ENCODE results near the gene C1QA. TPM values are rescaled to one million over a fixed set of nuclear protein-coding genes. Genes with fewer than 3 reads are reported as not detected.

C1QA gene
- total RNA-seq, 1 donor from 2014 or later, result 50.6 TPM

- H3K4me1 ChIP-seq (ENCODE audit: control insufficient read depth in 3 of 3, insufficient read depth in 3 of 3, low read length in 3 of 3), result no peaks in the 10 kb centered on the region
- H3K9me3 ChIP-seq (ENCODE audit: control insufficient read depth in 3 of 3, low read length in 3 of 3), result no peaks in the 10 kb centered on the region
- H3K27me3 ChIP-seq (ENCODE audit: control insufficient read depth in 3 of 3, insufficient read depth in 3 of 3, low read length in 3 of 3), result peaks cover 50 to 79% (median 63%) of the 10 kb centered on the region in 3 donors
- H3K9ac ChIP-seq (ENCODE audit: low read depth in 1 of 3, low read length in 3 of 3), result no peak overlapping the region
- H3K36me3 ChIP-seq (ENCODE audit: control insufficient read depth in 3 of 3, insufficient read depth in 3 of 3, low read length in 3 of 3), result no peaks in the 10 kb centered on the region
- no peak overlapping the region for H3K27ac ChIP-seq (ENCODE audit: low read depth, low read length)
- H3K4me3 ChIP-seq (ENCODE audit: low read length in 3 of 3), result no peak overlapping the region
These were observed 24.9 kb upstream of the C1QA start for GRCh38 chr1:22611530-22611947.

- Histone ChIP-seq H3K4me1 (ENCODE audit: control insufficient read depth in 3 of 3, insufficient read depth in 3 of 3, low read length in 3 of 3) (no peaks in the 10 kb centered on the region), H3K9ac (ENCODE audit: low read depth in 1 of 3, low read length in 3 of 3) (no peak overlapping the region), H3K27ac (ENCODE audit: low read depth, low read length) (no peak overlapping the region), H3K4me3 (ENCODE audit: low read length in 3 of 3) (no peak overlapping the region), H3K27me3 (ENCODE audit: control insufficient read depth in 3 of 3, insufficient read depth in 3 of 3, low read length in 3 of 3) (peaks cover 59 to 82% (median 74%) of the 10 kb centered on the region in 3 donors), H3K36me3 (ENCODE audit: control insufficient read depth in 3 of 3, insufficient read depth in 3 of 3, low read length in 3 of 3) (no peaks in the 10 kb centered on the region), H3K9me3 (ENCODE audit: control insufficient read depth in 3 of 3, low read length in 3 of 3) (no peaks in the 10 kb centered on the region)
These were observed 23.5 kb upstream of the C1QA start for GRCh38 chr1:22612671-22613571.

GRCh38 chr1:22613572-22613918 is 22.9 kb upstream of the C1QA start:
- Histone ChIP-seq H3K27me3 (ENCODE audit: control insufficient read depth in 3 of 3, insufficient read depth in 3 of 3, low read length in 3 of 3) (peaks cover 63 to 82% (median 74%) of the 10 kb centered on the region in 3 donors), H3K27ac (ENCODE audit: low read depth, low read length) (no peak overlapping the region), H3K36me3 (ENCODE audit: control insufficient read depth in 3 of 3, insufficient read depth in 3 of 3, low read length in 3 of 3) (no peaks in the 10 kb centered on the region), H3K4me1 (ENCODE audit: control insufficient read depth in 3 of 3, insufficient read depth in 3 of 3, low read length in 3 of 3) (no peaks in the 10 kb centered on the region), H3K9me3 (ENCODE audit: control insufficient read depth in 3 of 3, low read length in 3 of 3) (no peaks in the 10 kb centered on the region), H3K9ac (ENCODE audit: low read depth in 1 of 3, low read length in 3 of 3) (no peak overlapping the region), H3K4me3 (ENCODE audit: low read length in 3 of 3) (no peak overlapping the region)

GRCh38 chr1:22613951-22614350 is 22.5 kb upstream of the C1QA start:
- H3K27me3 ChIP-seq (ENCODE audit: control insufficient read depth in 3 of 3, insufficient read depth in 3 of 3, low read length in 3 of 3), result peaks cover 65 to 84% (median 73%) of the 10 kb centered on the region in 3 donors
- no peaks in the 10 kb centered on the region for H3K4me1 ChIP-seq (ENCODE audit: control insufficient read depth in 3 of 3, insufficient read depth in 3 of 3, low read length in 3 of 3)
- no peaks in the 10 kb centered on the region for H3K9me3 ChIP-seq (ENCODE audit: control insufficient read depth in 3 of 3, low read length in 3 of 3)
- H3K4me3 ChIP-seq (ENCODE audit: low read length in 3 of 3), result no peak overlapping the region
- H3K27ac ChIP-seq (ENCODE audit: low read depth, low read length), result no peak overlapping the region
- H3K36me3 ChIP-seq (ENCODE audit: control insufficient read depth in 3 of 3, insufficient read depth in 3 of 3, low read length in 3 of 3), result no peaks in the 10 kb centered on the region
- H3K9ac ChIP-seq (ENCODE audit: low read depth in 1 of 3, low read length in 3 of 3), result no peak overlapping the region

GRCh38 chr1:22615886-22616285 is 20.5 kb upstream of the C1QA start:
- H3K9ac ChIP-seq (ENCODE audit: low read depth in 1 of 3, low read length in 3 of 3), result no peak overlapping the region
- H3K27ac ChIP-seq (ENCODE audit: low read depth, low read length), result no peak overlapping the region
- no peaks in the 10 kb centered on the region for H3K4me1 ChIP-seq (ENCODE audit: control insufficient read depth in 3 of 3, insufficient read depth in 3 of 3, low read length in 3 of 3)
- no peak overlapping the region for H3K4me3 ChIP-seq (ENCODE audit: low read length in 3 of 3)
- H3K27me3 ChIP-seq (ENCODE audit: control insufficient read depth in 3 of 3, insufficient read depth in 3 of 3, low read length in 3 of 3), result peaks cover 67 to 81% (median 78%) of the 10 kb centered on the region in 3 donors
- H3K9me3 ChIP-seq (ENCODE audit: control insufficient read depth in 3 of 3, low read length in 3 of 3), result no peaks in the 10 kb centered on the region
- no peaks in the 10 kb centered on the region for H3K36me3 ChIP-seq (ENCODE audit: control insufficient read depth in 3 of 3, insufficient read depth in 3 of 3, low read length in 3 of 3)

- Histone ChIP-seq H3K4me1 (ENCODE audit: control insufficient read depth in 3 of 3, insufficient read depth in 3 of 3, low read length in 3 of 3) (no peaks in the 10 kb centered on the region), H3K36me3 (ENCODE audit: control insufficient read depth in 3 of 3, insufficient read depth in 3 of 3, low read length in 3 of 3) (no peaks in the 10 kb centered on the region), H3K27me3 (ENCODE audit: control insufficient read depth in 3 of 3, insufficient read depth in 3 of 3, low read length in 3 of 3) (peaks cover 73 to 80% (median 76%) of the 10 kb centered on the region in 3 donors), H3K9me3 (ENCODE audit: control insufficient read depth in 3 of 3, low read length in 3 of 3) (no peaks in the 10 kb centered on the region), H3K4me3 (ENCODE audit: low read length in 3 of 3) (no peak overlapping the region), H3K9ac (ENCODE audit: low read depth in 1 of 3, low read length in 3 of 3) (no peak overlapping the region), H3K27ac (ENCODE audit: low read depth, low read length) (no peak overlapping the region)
These were observed 19.9 kb upstream of the C1QA start for GRCh38 chr1:22616571-22616970.

- Histone ChIP-seq H3K9ac (ENCODE audit: low read depth in 1 of 3, low read length in 3 of 3) (no peak overlapping the region), H3K4me3 (ENCODE audit: low read length in 3 of 3) (no peak overlapping the region), H3K36me3 (ENCODE audit: control insufficient read depth in 3 of 3, insufficient read depth in 3 of 3, low read length in 3 of 3) (no peaks in the 10 kb centered on the region), H3K27me3 (ENCODE audit: control insufficient read depth in 3 of 3, insufficient read depth in 3 of 3, low read length in 3 of 3) (peaks cover 77 to 82% (median 78%) of the 10 kb centered on the region in 3 donors), H3K4me1 (ENCODE audit: control insufficient read depth in 3 of 3, insufficient read depth in 3 of 3, low read length in 3 of 3) (no peaks in the 10 kb centered on the region), H3K27ac (ENCODE audit: low read depth, low read length) (no peak overlapping the region), H3K9me3 (ENCODE audit: control insufficient read depth in 3 of 3, low read length in 3 of 3) (no peaks in the 10 kb centered on the region)
These were observed 18.4 kb upstream of the C1QA start for GRCh38 chr1:22618056-22618455.

- Histone ChIP-seq H3K36me3 (ENCODE audit: control insufficient read depth in 3 of 3, insufficient read depth in 3 of 3, low read length in 3 of 3) (no peaks in the 10 kb centered on the region), H3K27me3 (ENCODE audit: control insufficient read depth in 3 of 3, insufficient read depth in 3 of 3, low read length in 3 of 3) (peaks cover 75 to 77% (median 75%) of the 10 kb centered on the region in 3 donors), H3K27ac (ENCODE audit: low read depth, low read length) (no peak overlapping the region), H3K9me3 (ENCODE audit: control insufficient read depth in 3 of 3, low read length in 3 of 3) (no peaks in the 10 kb centered on the region), H3K4me1 (ENCODE audit: control insufficient read depth in 3 of 3, insufficient read depth in 3 of 3, low read length in 3 of 3) (no peaks in the 10 kb centered on the region), H3K9ac (ENCODE audit: low read depth in 1 of 3, low read length in 3 of 3) (no peak overlapping the region), H3K4me3 (ENCODE audit: low read length in 3 of 3) (no peak overlapping the region)
These were observed 17.2 kb upstream of the C1QA start for GRCh38 chr1:22619252-22619651.

GRCh38 chr1:22619798-22620197 is 16.6 kb upstream of the C1QA start:
- Histone ChIP-seq H3K9ac (ENCODE audit: low read depth in 1 of 3, low read length in 3 of 3) (no peak overlapping the region), H3K27me3 (ENCODE audit: control insufficient read depth in 3 of 3, insufficient read depth in 3 of 3, low read length in 3 of 3) (peaks cover 71 to 77% (median 74%) of the 10 kb centered on the region in 3 donors), H3K27ac (ENCODE audit: low read depth, low read length) (no peak overlapping the region), H3K4me3 (ENCODE audit: low read length in 3 of 3) (no peak overlapping the region), H3K4me1 (ENCODE audit: control insufficient read depth in 3 of 3, insufficient read depth in 3 of 3, low read length in 3 of 3) (no peaks in the 10 kb centered on the region), H3K36me3 (ENCODE audit: control insufficient read depth in 3 of 3, insufficient read depth in 3 of 3, low read length in 3 of 3) (no peaks in the 10 kb centered on the region), H3K9me3 (ENCODE audit: control insufficient read depth in 3 of 3, low read length in 3 of 3) (no peaks in the 10 kb centered on the region)

GRCh38 chr1:22621761-22622160 is 14.7 kb upstream of the C1QA start:
- no peak overlapping the region for H3K4me3 ChIP-seq (ENCODE audit: low read length in 3 of 3)
- no peaks in the 10 kb centered on the region for H3K9me3 ChIP-seq (ENCODE audit: control insufficient read depth in 3 of 3, low read length in 3 of 3)
- no peaks in the 10 kb centered on the region for H3K36me3 ChIP-seq (ENCODE audit: control insufficient read depth in 3 of 3, insufficient read depth in 3 of 3, low read length in 3 of 3)
- peaks cover 74 to 79% (median 78%) of the 10 kb centered on the region in 3 donors for H3K27me3 ChIP-seq (ENCODE audit: control insufficient read depth in 3 of 3, insufficient read depth in 3 of 3, low read length in 3 of 3)
- no peaks in the 10 kb centered on the region for H3K4me1 ChIP-seq (ENCODE audit: control insufficient read depth in 3 of 3, insufficient read depth in 3 of 3, low read length in 3 of 3)
- no peak overlapping the region for H3K9ac ChIP-seq (ENCODE audit: low read depth in 1 of 3, low read length in 3 of 3)
- H3K27ac ChIP-seq (ENCODE audit: low read depth, low read length), result no peak overlapping the region
